Endothelial cell of umbilical vein (primary cell): Measurements from ENCODE around the gene MEF2A. TPM values are rescaled to one million over a fixed set of nuclear protein-coding genes. Genes with fewer than 3 reads are reported as not detected.

Experiments
- BruUV-seq: library from RNA; stranded (reverse); fragments of 400-500 nt; replicated peaks from 2 replicates; lab custom pipeline; 2021; lab: Mats Ljungman, UMichigan
- CTCF ChIA-PET: fragments of 300-600, 350-600 bp; sonication (Branson Sonifier 250); formaldehyde crosslinking; loops from one replicate; lab custom pipeline; 2021; ENCODE audit warnings: antibody characterized with exemption, inconsistent platforms; lab: Charles Lee
- POLR2A ChIA-PET: fragments of 300-600, 350-600 bp; sonication (Branson Sonifier 250); formaldehyde crosslinking; loops from one replicate; lab custom pipeline; 2021; ENCODE audit warnings: antibody characterized with exemption, inconsistent platforms; lab: Charles Lee
- DNase-seq: peaks from one replicate; pipeline ENCODE4 v3.0.0-alpha.2; 2011; ENCODE audit warnings: low read depth, low spot score
- FAIRE-seq: peaks from 2 replicates; lab custom pipeline; 2011; peaks lifted over from hg19 to GRCh38; lab: Jason Lieb, UNC
- H2AFZ ChIP-seq: 2 replicates; pipeline ENCODE4 v1.6.0; 2012; ENCODE audit warnings: low read depth, low read length, control low read depth, inconsistent platforms
- H3K27ac ChIP-seq: 2 replicates; pipeline ENCODE4 v1.5.1; 2011; ENCODE audit warnings: low read depth, mild to moderate bottlenecking, control low read depth, low read length, moderate library complexity; ENCODE audit not compliant: insufficient read depth
- H3K27me3 ChIP-seq, 2 experiments: 2 replicates each; pipeline versions ENCODE4 v1.6.0 to v1.6.1; 2011; ENCODE audit warnings: low read length in 2 of 2, mixed read lengths in 1 of 2; ENCODE audit not compliant: control insufficient read depth in 2 of 2, insufficient read depth in 2 of 2
- H3K36me3 ChIP-seq, 2 experiments: 2 replicates in 1 of 2; 3 replicates in 1 of 2; pipeline ENCODE4 v1.5.1; 2011; ENCODE audit warnings: low read length in 2 of 2, mild to moderate bottlenecking in 1 of 2, moderate library complexity in 1 of 2; ENCODE audit not compliant: control insufficient read depth in 2 of 2, insufficient read depth in 2 of 2; ENCODE audit errors: extremely low read depth in 1 of 2
- H3K4me1 ChIP-seq: 3 replicates; pipeline ENCODE4 v1.5.1; 2011; ENCODE audit warnings: mild to moderate bottlenecking, low read length; ENCODE audit not compliant: control insufficient read depth, insufficient read depth; ENCODE audit errors: extremely low read depth
- H3K4me2 ChIP-seq: 2 replicates; pipeline ENCODE4 v1.6.1; 2011; ENCODE audit warnings: low read length, control low read depth, mixed read lengths; ENCODE audit not compliant: insufficient read depth
- H3K4me3 ChIP-seq, 3 experiments: fragments of 200-600 bp in 1 of 3; sonication (generic), shearing (Covaris generic) in 1 of 3; replicated peaks in 1 of 3; 2 replicates each; pipeline ENCODE4 v1.5.1; 2011 to 2016; ENCODE audit warnings: control low read depth in 3 of 3, low read length in 3 of 3, mild to moderate bottlenecking in 2 of 3, inconsistent platforms in 1 of 3, low read depth in 1 of 3, moderate library complexity in 1 of 3; ENCODE audit not compliant: insufficient read depth in 1 of 3
- H3K79me2 ChIP-seq: 2 replicates; pipeline ENCODE4 v1.6.0; 2012; ENCODE audit warnings: low read length, inconsistent platforms; ENCODE audit not compliant: control insufficient read depth, insufficient read depth
- H3K9ac ChIP-seq: replicated peaks from 2 replicates; pipeline ENCODE3; 2011; ENCODE audit warnings: low read length, control low read depth; ENCODE audit not compliant: insufficient read depth; ENCODE audit errors: extremely low read depth
- H3K9me1 ChIP-seq: replicated peaks from 3 replicates; pipeline ENCODE4 v1.6.0; 2011; ENCODE audit warnings: mild to moderate bottlenecking, low read length; ENCODE audit not compliant: control insufficient read depth, insufficient read depth; ENCODE audit errors: extremely low read depth
- H3K9me3 ChIP-seq: replicated peaks from 2 replicates; pipeline ENCODE4 v1.5.1; 2012; ENCODE audit warnings: low read length, inconsistent platforms; ENCODE audit not compliant: control insufficient read depth, insufficient read depth
- H4K20me1 ChIP-seq: replicated peaks from 2 replicates; pipeline ENCODE3; 2011; ENCODE audit warnings: mild to moderate bottlenecking, low read length; ENCODE audit not compliant: control insufficient read depth, insufficient read depth; ENCODE audit errors: extremely low read depth
- CTCF ChIP-seq, 2 donors: IDR thresholded peaks; 1 replicate in 1 of 2; 2 replicates in 1 of 2; pipeline ENCODE4 v1.5.1; 2011; ENCODE audit warnings: low read length in 2 of 2, mild to moderate bottlenecking in 2 of 2, moderate library complexity in 2 of 2, control low read depth in 1 of 2, inconsistent platforms in 1 of 2, low read depth in 1 of 2; ENCODE audit not compliant: insufficient read depth in 1 of 2; ENCODE audit errors: extremely low read depth in 1 of 2
- EZH2 ChIP-seq: IDR thresholded peaks from 2 replicates; pipeline ENCODE4 v1.6.1; 2012; ENCODE audit warnings: borderline replicate concordance, low read depth, mild to moderate bottlenecking, moderate library complexity, low read length, inconsistent platforms; ENCODE audit not compliant: severe bottlenecking
- FOS ChIP-seq: IDR thresholded peaks from 2 replicates; pipeline ENCODE4 v1.6.1; 2011; ENCODE audit warnings: mild to moderate bottlenecking, low read length, moderate library complexity, borderline replicate concordance; ENCODE audit not compliant: insufficient read depth
- JUN ChIP-seq: IDR thresholded peaks from 2 replicates; pipeline ENCODE4 v1.6.1; 2011; ENCODE audit warnings: borderline replicate concordance, low read depth; ENCODE audit not compliant: insufficient read length, insufficient read depth
- MAX ChIP-seq: IDR thresholded peaks from 2 replicates; pipeline ENCODE4 v1.6.1; 2011; ENCODE audit not compliant: insufficient read depth, insufficient read length
- MYC ChIP-seq: IDR thresholded peaks from one replicate; pipeline ENCODE4 v1.6.1; 2011; ENCODE audit warnings: mild to moderate bottlenecking, low read depth, low read length
- POLR2A ChIP-seq: IDR thresholded peaks from 2 replicates; pipeline ENCODE4 v1.6.1; 2012; ENCODE audit warnings: low read depth, mild to moderate bottlenecking, control low read depth, low read length
- POLR2AphosphoS5 ChIP-seq: IDR thresholded peaks from 2 replicates; pipeline ENCODE4 v1.6.1; 2012; ENCODE audit warnings: low read depth, mild to moderate bottlenecking, control low read depth, low read length, moderate library complexity; ENCODE audit not compliant: insufficient read depth
- dilution Hi-C: fragments of 300-500 bp; cut with MboI; formaldehyde crosslinking; loops from one replicate; pipeline ENCODE4 v1.15.0; 2019; ENCODE audit warnings: low sequenced_read_pairs; ENCODE audit not compliant: extremely low pct_ligation_motif_present
- intact Hi-C: fragments of 100-400 bp; cut with micrococcal nuclease; formaldehyde crosslinking; loops from one replicate; pipeline ENCODE4 v1.10.0; 2022
- polyA plus RNA-seq, 4 experiments: library from polyadenylated mRNA; depleted of rRNA in 3 of 4; stranded (reverse) in 3 of 4; unstranded in 1 of 4; fragments of >200 nt; gene quantifications; 2 replicates each; pipeline versions ENCODE4 v1.2.1 to v1.2.3, GENCODE V29; 2011 to 2012; ENCODE audit warnings: missing spikeins in 1 of 4
- total RNA-seq: library from RNA; stranded (reverse); gene quantifications from 2 replicates; pipeline ENCODE4 v1.2.3, GENCODE V29; 2021

MEF2A gene
- total and polyA plus RNA-seq, 2 donors (not counting 3 experiments of a cell fraction or from before 2014, with no cell fraction given) = 38.0 to 45.3 TPM

GRCh38 chr15:99728916-99729315 lies 163.1 kb downstream of the MEF2A start:
- ChIA-PET CTCF (interaction anchor here (0.9 to 6.8 kb wide), 5 partner anchors 12 to 455 kb away, joined by 3 to 71 read pairs (median 4); no protein-coding TSS in a partner anchor), POLR2A (no interaction called here)
- Histone ChIP-seq H3K9me3 (no peaks in the 10 kb centered on the region), H3K4me1 (peaks cover 5% of the 10 kb centered on the region), H3K9me1 (no peaks in the 10 kb centered on the region), H3K4me3 (no peak overlapping the region), H3K36me3 (no peaks in the 10 kb centered on the region), H3K27ac (no peak overlapping the region), H4K20me1 (no peaks in the 10 kb centered on the region), H2AFZ (no peak overlapping the region), H3K79me2 (no peaks in the 10 kb centered on the region), H3K4me2 (no peak overlapping the region), H3K9ac (no peak overlapping the region), H3K27me3 (no peaks in the 10 kb centered on the region)
- FAIRE-seq = no peak
- dilution Hi-C loops (no loop called here), intact Hi-C loops (no loop called here)
- BruUV-seq = no TSS peak
- TF ChIP-seq EZH2 (no peak), JUN (no peak), MAX (no peak), POLR2A (no peak), MYC (no peak), POLR2AphosphoS5 (no peak), CTCF (IDR thresholded peaks at IDR 0.05; ENCODE audit: extremely low read depth in 1 of 2, insufficient read depth in 1 of 2, low read depth in 1 of 2, low read length in 2 of 2) (no peak), FOS (no peak)
- no peak for DNase-seq
